ENCODE measurements around the gene ZNF565.

GRCh38 chr19:36258028-36258875, 43.8 kb upstream of the ZNF565 start:
- TF ChIP-seq CTCF (optimal IDR thresholded peaks at IDR 0.05 in 1 of 3, IDR thresholded peaks at IDR 0.05 in 1 of 3, conservative IDR thresholded peaks at IDR 0.05 in 1 of 3; ENCODE audit: extremely low read depth in 1 of 3, insufficient read depth in 2 of 3, low read length in 3 of 3) (no peak), EZH2 (IDR thresholded peaks at IDR 0.05; ENCODE audit: low read length) (no peak)

All from keratinocyte (primary cell).